Superior temporal gyrus (tissue), 1 donor: ENCODE results near the gene RTP1.

ENCODE experiments used
- DNase-seq: peaks from one replicate; pipeline ENCODE4 v3.0.0-alpha.2; 2016; ENCODE audit errors: extremely low spot score

RTP1 gene

GRCh38 chr3:187242435-187242834, 45.1 kb downstream of the RTP1 start:
- no peak for DNase-seq

- no peak for DNase-seq
These were observed 45.6 kb downstream of the RTP1 start for GRCh38 chr3:187242900-187243299.

- no peak for DNase-seq
These were observed 46.7 kb downstream of the RTP1 start for GRCh38 chr3:187243933-187244524.

GRCh38 chr3:187247398-187247797, 50.1 kb downstream of the RTP1 start:
- no peak for DNase-seq
